GM12801 (cell line): ENCODE data around the gene B4GALT4.

Source experiments
- TF ChIP-seq, protein P1 (sequence below): IDR thresholded peaks from one replicate; pipeline ENCODE4 v1.5.1; 2011; ENCODE audit warnings: control low read depth; ENCODE audit not compliant: insufficient read length; ENCODE audit errors: extremely low read depth

The B4GALT4 gene

DNA sequence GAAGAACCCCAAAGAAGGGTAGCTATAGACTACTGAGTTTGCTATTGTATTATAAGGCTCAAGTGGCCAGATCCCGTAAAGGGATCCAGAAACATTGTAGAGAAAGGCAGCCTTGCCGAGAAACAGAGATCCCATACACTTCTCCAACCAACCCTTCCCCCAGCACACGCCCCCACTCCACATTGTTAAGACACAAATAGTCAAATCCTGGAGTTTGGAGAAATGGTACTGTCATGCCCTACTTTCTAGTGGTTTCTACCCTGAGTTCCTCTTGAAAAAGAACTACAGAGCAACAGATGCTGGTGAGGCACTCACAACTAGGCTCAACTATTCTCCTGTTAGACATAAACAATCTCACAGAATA, 33.2 kb downstream of the B4GALT4 start:
- TF ChIP-seq, protein P1, sequence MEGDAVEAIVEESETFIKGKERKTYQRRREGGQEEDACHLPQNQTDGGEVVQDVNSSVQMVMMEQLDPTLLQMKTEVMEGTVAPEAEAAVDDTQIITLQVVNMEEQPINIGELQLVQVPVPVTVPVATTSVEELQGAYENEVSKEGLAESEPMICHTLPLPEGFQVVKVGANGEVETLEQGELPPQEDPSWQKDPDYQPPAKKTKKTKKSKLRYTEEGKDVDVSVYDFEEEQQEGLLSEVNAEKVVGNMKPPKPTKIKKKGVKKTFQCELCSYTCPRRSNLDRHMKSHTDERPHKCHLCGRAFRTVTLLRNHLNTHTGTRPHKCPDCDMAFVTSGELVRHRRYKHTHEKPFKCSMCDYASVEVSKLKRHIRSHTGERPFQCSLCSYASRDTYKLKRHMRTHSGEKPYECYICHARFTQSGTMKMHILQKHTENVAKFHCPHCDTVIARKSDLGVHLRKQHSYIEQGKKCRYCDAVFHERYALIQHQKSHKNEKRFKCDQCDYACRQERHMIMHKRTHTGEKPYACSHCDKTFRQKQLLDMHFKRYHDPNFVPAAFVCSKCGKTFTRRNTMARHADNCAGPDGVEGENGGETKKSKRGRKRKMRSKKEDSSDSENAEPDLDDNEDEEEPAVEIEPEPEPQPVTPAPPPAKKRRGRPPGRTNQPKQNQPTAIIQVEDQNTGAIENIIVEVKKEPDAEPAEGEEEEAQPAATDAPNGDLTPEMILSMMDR = no peak

DNA sequence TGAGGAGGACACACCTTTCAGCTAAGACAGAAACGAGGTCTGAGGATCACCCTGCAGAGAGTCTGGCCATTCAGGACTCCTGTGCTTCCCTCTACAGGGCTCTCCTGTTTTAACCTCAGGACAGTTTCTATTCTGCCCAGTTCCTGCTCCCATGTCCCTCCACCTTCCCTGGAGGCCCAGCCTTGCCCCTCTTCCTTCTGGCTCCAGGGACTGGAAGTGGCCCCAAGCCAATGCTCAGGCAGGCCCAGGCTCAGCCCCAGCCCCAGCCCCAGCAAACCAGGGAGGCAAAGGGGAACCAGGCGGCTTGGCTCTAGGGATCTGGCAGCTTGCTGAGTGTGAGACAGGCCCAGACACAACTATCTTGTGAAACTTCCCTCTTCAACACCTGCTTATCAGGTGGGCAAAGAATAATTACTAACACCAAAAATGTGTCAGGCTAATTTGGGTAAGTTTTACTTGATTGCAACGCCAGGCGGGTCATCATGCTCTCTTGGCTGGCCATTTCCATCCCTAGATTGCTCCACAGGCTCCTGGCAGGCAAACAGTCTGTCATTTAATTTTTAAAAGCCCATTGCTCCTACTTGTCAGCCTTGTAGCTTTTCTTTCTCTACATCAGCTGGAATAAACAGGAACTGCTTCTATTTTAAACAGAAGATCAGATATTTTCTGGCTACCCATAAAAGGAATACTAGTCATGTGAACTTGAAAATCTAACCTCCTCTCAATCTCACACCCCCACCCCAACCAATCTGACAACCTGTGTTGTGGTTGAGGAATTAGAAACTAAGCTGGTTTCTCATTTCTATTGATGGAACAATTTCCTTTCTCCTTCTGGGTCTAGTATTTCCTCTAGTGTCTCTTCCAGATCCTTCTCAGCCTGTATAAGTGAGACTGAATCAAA, 33.8 kb downstream of the B4GALT4 start:
- TF ChIP-seq, protein P1 = no peak

DNA sequence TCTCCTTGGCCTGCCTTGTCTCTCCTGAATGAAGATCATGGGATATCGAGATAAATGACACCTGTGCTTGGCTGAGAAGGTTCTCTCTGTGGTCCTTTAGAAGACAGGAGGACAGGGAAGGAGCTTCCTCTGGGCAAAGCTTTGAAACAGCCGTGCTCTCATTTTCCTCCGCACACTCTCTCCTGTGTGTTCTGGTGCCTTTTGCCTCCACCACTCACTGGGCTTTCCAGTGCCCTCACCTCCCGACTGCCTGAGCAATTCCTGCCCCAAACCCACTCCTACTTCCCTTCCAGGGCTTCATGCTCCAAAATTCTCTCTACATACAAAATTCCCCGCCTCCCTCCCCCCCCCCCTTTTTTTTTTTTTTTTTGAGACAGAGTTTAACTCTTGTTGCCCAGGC, 35.0 kb downstream of the B4GALT4 start:
- TF ChIP-seq, protein P1 = no peak

DNA sequence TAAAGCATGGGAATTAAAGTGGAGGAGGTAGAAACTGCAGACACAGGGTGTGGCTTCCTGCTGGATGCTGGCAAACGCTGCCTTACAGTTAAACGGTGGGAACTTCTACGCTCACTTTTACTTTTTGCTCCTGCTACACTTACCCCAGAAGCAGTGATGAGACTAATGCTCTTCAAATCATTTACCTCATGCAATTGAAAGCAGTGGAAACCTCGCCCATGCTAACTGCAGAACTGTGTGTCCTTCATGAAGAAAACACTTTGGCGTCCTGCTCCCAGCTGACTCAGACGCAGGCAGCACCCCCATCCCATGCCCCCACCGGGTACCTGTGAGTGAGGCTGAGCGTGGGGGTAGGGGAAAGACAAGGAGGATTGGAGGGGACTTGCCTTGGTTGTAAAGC, 35.5 kb downstream of the B4GALT4 start:
- TF ChIP-seq, protein P1 = no peak

DNA sequence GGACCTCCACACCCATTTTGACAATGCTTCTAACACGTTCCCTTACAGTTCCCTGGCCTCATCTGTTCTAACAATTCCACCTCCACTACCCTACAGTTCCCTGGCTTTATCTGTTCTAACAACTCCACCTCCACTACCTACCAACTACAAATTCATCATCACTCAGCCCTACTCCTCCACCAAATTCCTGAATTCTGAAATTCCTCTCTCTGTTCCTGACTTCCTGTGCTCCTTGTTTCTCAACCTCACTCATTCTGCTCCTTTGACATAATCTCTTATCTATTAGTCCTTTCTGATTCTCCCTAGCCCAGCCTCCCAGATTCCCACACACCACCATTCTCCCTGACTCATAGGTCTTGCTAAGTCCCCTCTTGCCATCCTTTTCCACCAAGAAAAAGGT, 44.8 kb downstream of the B4GALT4 start:
- TF ChIP-seq, protein P1 = no peak

DNA sequence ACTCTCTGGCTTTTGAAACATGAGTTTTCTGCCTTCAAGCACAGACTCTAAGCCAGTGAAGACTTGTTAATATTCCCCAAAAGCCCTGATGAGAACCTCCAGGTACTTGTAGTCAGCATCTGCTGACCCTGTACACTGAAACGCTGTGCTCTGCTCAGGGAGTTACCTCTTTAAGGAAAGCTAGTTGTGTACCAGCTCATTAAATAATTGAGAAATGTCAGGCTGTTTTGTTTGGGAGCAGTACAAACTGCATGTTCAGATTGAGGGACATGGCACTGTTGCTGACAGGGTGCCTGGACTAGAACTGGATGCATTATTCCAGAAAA, 45.6 kb downstream of the B4GALT4 start:
- TF ChIP-seq, protein P1 = no peak

DNA sequence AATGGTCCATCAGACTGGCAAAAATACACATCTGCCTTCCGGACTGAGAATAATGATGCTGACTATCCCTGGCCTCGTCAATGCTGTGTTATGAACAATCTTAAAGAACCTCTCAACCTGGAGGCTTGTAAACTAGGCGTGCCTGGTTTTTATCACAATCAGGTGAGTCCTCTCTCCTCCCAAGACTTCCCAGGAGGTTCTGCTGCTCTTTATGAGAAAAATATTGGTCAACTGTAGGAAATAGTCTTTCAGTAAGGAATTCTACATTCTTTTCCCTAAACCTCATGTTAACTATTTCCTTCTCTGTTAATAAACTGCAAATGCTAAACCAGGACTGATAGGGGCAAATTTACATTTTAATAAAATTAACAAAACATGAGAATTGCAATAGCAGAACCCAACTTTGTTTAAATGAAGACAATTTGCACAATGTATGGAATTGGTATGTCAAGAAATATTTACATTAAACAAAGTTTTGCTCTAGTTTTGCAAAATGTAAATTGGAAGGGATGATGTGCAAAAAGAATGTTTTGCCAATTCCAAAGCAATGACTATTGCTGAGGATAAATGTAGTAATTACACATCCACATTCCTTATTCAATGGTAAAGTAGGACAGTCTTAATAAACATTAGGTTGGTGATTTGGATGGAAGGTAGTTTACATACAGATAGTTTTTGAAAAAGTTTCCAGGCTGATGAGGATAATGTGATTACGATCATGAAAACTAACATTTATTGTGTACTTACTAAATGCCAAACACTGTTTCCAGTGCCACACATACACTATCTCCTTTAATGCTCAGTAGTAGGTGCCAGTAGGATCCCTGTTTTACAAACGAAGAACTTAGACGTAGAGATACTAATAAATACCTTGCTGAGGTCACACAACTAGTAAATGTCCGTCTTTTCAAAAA, 46.2 kb downstream of the B4GALT4 start:
- TF ChIP-seq, protein P1 = no peak
